Gastroesophageal sphincter (tissue), 4 donors: Measurements from ENCODE around the gene PDZD2. TPM values are rescaled to one million over a fixed set of nuclear protein-coding genes. Genes with fewer than 3 reads are reported as not detected.

ENCODE experiments used
- ATAC-seq: fragments of 150-250 bp; one replicate; pipeline ENCODE4 v1.9.1; 2016; ENCODE audit warnings: mild to moderate bottlenecking, moderate library complexity
- H3K27ac ChIP-seq, 4 donors: fragments of 200-600 bp; sonication (generic) in 3 of 4; 1 replicate in 3 of 4; 2 replicates in 1 of 4; pipeline ENCODE4 v1.5.1; 2016 to 2019
- H3K27me3 ChIP-seq: fragments of 200-600 bp; sonication (generic); one replicate; pipeline ENCODE4 v1.5.1; 2019
- H3K36me3 ChIP-seq, 2 donors: fragments of 200-600 bp; sonication (generic); one replicate each; pipeline ENCODE4 v1.5.1; 2019; ENCODE audit warnings: control low read depth in 1 of 2
- H3K4me1 ChIP-seq, 3 donors: fragments of 200-600 bp; sonication (generic); 1 replicate in 2 of 3; 2 replicates in 1 of 3; pipeline ENCODE4 v1.5.1; 2016 to 2019; ENCODE audit warnings: control low read depth in 2 of 3
- H3K4me3 ChIP-seq, 2 donors: fragments of 200-600 bp; sonication (generic); one replicate each; pipeline ENCODE4 v1.5.1; 2019; ENCODE audit warnings: mild to moderate bottlenecking in 1 of 2, moderate library complexity in 1 of 2
- H3K9me3 ChIP-seq, 3 donors: fragments of 200-600 bp; sonication (generic); one replicate each; pipeline ENCODE4 v1.5.1; 2017 to 2019; ENCODE audit warnings: control low read depth in 2 of 3
- EP300 ChIP-seq: sonication (generic); formaldehyde crosslinking; IDR thresholded peaks from one replicate; pipeline ENCODE4 v1.6.1; 2017; ENCODE audit warnings: antibody characterized with exemption, mild to moderate bottlenecking
- POLR2A ChIP-seq, 2 donors: fragments of 450-650 bp; IDR thresholded peaks; one replicate each; pipeline ENCODE4 v1.6.1; 2017; ENCODE audit warnings: antibody characterized with exemption in 2 of 2, mild to moderate bottlenecking in 2 of 2, moderate library complexity in 1 of 2
- POLR2AphosphoS5 ChIP-seq: sonication (generic); formaldehyde crosslinking; IDR thresholded peaks from one replicate; pipeline ENCODE4 v1.6.1; 2017; ENCODE audit warnings: antibody characterized with exemption
- WGBS, 2 donors: methylation state at CpG; one replicate each; pipeline ENCODE4 v1.1.5; 2018; ENCODE audit warnings: low coverage in 1 of 2; 5-methylcytosine and 5-hydroxymethylcytosine counted together
- total RNA-seq, 4 donors: library from RNA; depleted of rRNA; stranded (reverse); fragments of >200 nt; gene quantifications; one replicate each; pipeline ENCODE4 v1.1.0, GENCODE V29; 2016
- TF ChIP-seq, protein P1 (sequence below), 4 experiments: fragments of 200-600 bp in 2 of 4; fragments of 450-650 bp in 2 of 4; sonication (generic) in 1 of 4; IDR thresholded peaks; one replicate each; pipeline ENCODE4 v1.5.1; 2017 to 2019; ENCODE audit warnings: antibody characterized with exemption in 4 of 4, mild to moderate bottlenecking in 2 of 4, moderate library complexity in 2 of 4

Gene PDZD2
- total RNA-seq, 4 donors from 2014 or later: 8.6 to 19.4 (median 14.0) TPM

DNA sequence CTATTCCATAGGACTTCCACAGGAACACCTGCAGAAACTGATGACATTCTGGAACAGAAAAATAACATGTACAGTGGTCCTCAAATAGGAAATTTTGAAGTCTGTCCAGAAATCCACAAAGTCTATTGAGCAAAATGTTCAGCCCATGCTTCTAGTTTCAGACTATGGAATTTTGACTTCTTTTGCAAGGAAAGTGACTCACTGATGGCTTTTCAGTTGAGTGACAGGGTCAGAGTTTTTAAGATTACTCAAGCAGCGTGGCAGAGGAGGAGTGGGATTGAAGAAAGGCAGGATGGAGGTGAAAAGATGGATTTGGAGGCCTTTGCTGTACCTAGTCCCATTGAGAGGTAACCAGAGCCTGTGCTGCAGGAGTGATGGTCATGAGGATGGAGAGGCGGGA is 383.7 kb downstream of the PDZD2 start:
- Histone ChIP-seq H3K9me3 (no peaks in the 10 kb centered on the region), H3K4me1 (peaks cover 0 to 26% (median 8%) of the 10 kb centered on the region in 3 donors), H3K4me3 (no peak overlapping the region), H3K27me3 (no peaks in the 10 kb centered on the region), H3K36me3 (no peaks in the 10 kb centered on the region), H3K27ac (no peak overlapping the region)
- TF ChIP-seq, protein P1, sequence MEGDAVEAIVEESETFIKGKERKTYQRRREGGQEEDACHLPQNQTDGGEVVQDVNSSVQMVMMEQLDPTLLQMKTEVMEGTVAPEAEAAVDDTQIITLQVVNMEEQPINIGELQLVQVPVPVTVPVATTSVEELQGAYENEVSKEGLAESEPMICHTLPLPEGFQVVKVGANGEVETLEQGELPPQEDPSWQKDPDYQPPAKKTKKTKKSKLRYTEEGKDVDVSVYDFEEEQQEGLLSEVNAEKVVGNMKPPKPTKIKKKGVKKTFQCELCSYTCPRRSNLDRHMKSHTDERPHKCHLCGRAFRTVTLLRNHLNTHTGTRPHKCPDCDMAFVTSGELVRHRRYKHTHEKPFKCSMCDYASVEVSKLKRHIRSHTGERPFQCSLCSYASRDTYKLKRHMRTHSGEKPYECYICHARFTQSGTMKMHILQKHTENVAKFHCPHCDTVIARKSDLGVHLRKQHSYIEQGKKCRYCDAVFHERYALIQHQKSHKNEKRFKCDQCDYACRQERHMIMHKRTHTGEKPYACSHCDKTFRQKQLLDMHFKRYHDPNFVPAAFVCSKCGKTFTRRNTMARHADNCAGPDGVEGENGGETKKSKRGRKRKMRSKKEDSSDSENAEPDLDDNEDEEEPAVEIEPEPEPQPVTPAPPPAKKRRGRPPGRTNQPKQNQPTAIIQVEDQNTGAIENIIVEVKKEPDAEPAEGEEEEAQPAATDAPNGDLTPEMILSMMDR (IDR thresholded peaks at IDR 0.05): no peak
- no peak for TF ChIP-seq POLR2A (IDR thresholded peaks at IDR 0.05)
- TF ChIP-seq POLR2AphosphoS5: no peak
- no peak for TF ChIP-seq EP300
- no peak for ATAC-seq
- WGBS, 2 donors: 67 to 94% methylated on average over 1 to 2 of the region's 2 CpGs

DNA sequence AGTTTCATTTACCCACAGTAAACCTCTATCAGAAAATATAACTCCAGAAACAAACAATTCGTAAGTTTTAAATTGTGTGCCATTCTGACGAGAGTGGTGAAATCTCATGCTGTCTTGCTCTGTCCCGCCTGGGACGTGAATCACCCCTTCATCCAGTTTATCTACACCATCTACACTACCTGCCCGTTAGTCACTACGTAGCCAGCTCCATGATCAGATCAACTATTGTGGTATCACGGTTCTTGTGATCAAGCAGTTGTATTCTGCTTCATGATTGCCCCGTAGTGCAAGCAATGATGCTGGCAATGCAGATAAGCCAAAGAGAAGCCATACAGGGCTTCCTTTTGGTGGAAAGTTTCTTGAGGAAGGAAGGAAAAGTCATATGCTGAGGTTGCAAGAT is 384.9 kb downstream of the PDZD2 start:
- ATAC-seq: no peak
- Histone ChIP-seq H3K27ac (no peak overlapping the region), H3K36me3 (no peaks in the 10 kb centered on the region), H3K4me3 (no peak overlapping the region), H3K9me3 (no peaks in the 10 kb centered on the region), H3K27me3 (no peaks in the 10 kb centered on the region), H3K4me1 (peaks cover 0 to 24% (median 0%) of the 10 kb centered on the region in 3 donors)
- WGBS, 2 donors: 73 to 81% methylated on average over 3 to 8 of the region's 8 CpGs
- TF ChIP-seq, protein P1 (IDR thresholded peaks at IDR 0.05): no peak
- TF ChIP-seq POLR2A (IDR thresholded peaks at IDR 0.05): no peak
- TF ChIP-seq POLR2AphosphoS5: no peak

DNA sequence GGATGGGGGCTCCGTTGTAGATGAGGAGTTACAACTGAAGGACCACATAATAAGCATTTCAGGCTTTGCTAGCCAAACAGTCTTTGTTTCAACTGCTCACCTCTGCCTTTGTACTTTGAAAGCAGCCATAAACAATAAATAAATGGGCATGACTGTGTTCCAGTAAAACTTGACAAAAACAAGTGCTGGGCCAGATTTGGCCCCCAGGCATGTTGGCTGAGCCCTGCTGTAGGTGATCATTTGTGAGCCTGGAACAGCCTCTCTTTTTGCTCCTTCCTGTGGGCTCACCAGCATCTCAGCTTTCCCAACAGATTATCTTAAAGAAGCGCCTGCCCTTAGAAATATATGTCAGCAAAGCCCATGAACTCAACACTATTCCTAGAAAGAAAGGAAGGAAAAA is 385.8 kb downstream of the PDZD2 start:
- TF ChIP-seq POLR2AphosphoS5 (no peak), EP300 (no peak), POLR2A (IDR thresholded peaks at IDR 0.05) (no peak)
- TF ChIP-seq, protein P1 (IDR thresholded peaks at IDR 0.05): no peak
- no peak for ATAC-seq
- Histone ChIP-seq H3K27ac (no peak overlapping the region), H3K4me1 (peaks cover 0 to 30% (median 2%) of the 10 kb centered on the region in 3 donors), H3K27me3 (no peaks in the 10 kb centered on the region), H3K36me3 (no peaks in the 10 kb centered on the region), H3K4me3 (no peak overlapping the region), H3K9me3 (no peaks in the 10 kb centered on the region)
- 88 to 100% methylated on average over 1 to 2 of the region's 2 CpGs for WGBS, 2 donors

DNA sequence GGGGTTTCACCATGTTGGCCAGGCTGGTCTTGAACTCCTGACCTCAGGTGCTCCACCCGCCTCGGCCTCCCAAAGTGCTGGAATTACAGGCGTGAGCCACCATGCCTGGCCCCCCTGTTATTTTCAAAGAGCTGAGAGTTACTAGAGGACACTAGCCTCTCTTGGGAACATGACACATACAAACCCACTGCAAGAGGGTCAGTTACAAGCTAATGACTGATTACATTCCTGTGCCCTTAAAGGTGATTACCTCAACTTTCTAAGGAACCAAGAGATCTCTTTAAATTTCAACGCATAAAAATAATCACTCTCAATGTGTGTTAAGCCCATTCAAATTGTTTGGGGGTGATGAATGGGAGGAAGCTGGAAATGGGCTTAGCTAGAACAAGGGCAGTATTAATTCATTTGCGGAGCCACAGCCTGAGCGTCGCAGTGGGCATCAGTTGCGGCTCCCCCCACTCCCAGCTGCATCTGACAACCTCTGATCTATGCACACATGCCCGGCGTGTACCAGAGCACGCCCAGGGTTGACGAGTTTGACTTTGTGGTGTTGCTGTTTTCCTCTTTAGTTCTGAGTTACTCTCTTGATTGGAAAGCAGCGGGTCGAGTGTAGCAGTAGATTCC is 388.3 kb downstream of the PDZD2 start:
- Histone ChIP-seq H3K27ac (peak overlapping the region in 3 of 4 donors; percentile 65 to 73 (median 70)), H3K9me3 (no peaks in the 10 kb centered on the region), H3K27me3 (no peaks in the 10 kb centered on the region), H3K4me1 (peaks cover 0 to 47% (median 4%) of the 10 kb centered on the region in 3 donors), H3K4me3 (peak overlapping the region in 1 of 2 donors; percentile 9), H3K36me3 (no peaks in the 10 kb centered on the region)
- no peak for TF ChIP-seq EP300
- no peak for TF ChIP-seq POLR2A (IDR thresholded peaks at IDR 0.05)
- no peak for TF ChIP-seq POLR2AphosphoS5
- TF ChIP-seq, protein P1 (IDR thresholded peaks at IDR 0.05): no peak
- ATAC-seq: no peak
- 38 to 42% methylated on average over 7 to 9 of the region's 14 CpGs for WGBS, 2 donors

DNA sequence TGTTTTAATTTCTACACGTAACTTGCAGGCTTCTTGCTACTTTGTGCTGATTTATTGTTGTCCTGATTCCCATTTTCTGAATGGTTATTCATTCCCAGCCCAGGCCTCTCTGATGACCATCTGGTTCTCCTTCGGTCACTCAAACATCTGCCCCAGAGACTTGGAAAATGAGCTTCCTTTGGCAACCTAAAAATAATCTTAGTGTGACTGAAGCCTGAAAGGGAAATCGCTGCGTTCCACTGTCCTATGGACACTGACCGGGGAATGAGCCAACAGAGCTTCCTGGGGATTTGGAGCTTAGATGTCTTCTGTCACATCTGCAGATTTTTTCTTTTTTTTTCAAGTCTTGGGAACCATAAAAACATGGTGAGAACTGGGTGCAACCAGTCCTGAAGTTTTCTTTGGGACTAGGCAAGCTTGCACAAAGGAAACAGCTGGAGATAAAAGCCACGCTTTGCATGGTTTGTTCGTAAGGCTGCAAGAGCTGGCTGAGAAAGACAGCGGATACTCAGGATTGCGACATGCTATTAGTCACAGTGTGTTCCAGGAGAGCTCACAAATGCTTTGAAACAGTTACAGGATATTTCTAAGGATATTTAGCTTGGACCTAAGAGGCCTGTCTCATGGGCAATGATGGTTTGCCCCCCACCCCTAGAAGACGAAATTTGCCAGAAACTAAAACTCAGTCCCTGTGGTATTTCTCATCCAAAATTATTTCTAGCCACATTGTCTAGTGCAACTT is 389.0 kb downstream of the PDZD2 start:
- Histone ChIP-seq H3K4me3 (peak overlapping the region in 1 of 2 donors; percentile 9), H3K27me3 (no peaks in the 10 kb centered on the region), H3K9me3 (no peaks in the 10 kb centered on the region), H3K4me1 (peaks cover 0 to 52% (median 4%) of the 10 kb centered on the region in 3 donors), H3K27ac (peak overlapping the region in 3 of 4 donors; percentile 65 to 73 (median 70)), H3K36me3 (no peaks in the 10 kb centered on the region)
- TF ChIP-seq EP300 (no peak), POLR2AphosphoS5 (peak; percentile 83)
- ATAC-seq: peak; percentile 93
- WGBS, 2 donors: 15 to 21% methylated on average over 9 to 10 of the region's 10 CpGs
